Erythroblast (primary cell): Measurements from ENCODE around the gene FRAS1.

ENCODE experiments used
- GATA1 ChIP-seq: IDR thresholded peaks from 2 replicates; pipeline ENCODE4 v1.6.1; 2011; ENCODE audit warnings: low read depth, mild to moderate bottlenecking, control low read depth, low read length, moderate library complexity
- POLR2A ChIP-seq: IDR thresholded peaks from 2 replicates; pipeline ENCODE4 v1.6.1; 2011; ENCODE audit warnings: mild to moderate bottlenecking, low read length

GRCh38 chr4:78068481-78068880 is 11.4 kb downstream of the FRAS1 start:
- TF ChIP-seq POLR2A (no peak), GATA1 (no peak)
